Chondrocyte (in vitro differentiated cells): ENCODE results near the gene SPEM1. TPM values are rescaled to one million over a fixed set of nuclear protein-coding genes. Genes with fewer than 3 reads are reported as not detected.

Experiments used
- DNase-seq: peaks from one replicate; pipeline ENCODE4 v3.0.0; 2021; ENCODE audit warnings: mixed read lengths, low spot score
- H3K27ac Mint-ChIP-seq: one replicate; pipeline ENCODE4 v1.8.0; 2021; ENCODE audit warnings: mild to moderate bottlenecking, moderate library complexity, mixed read lengths; ENCODE audit not compliant: unreplicated experiment
- H3K27me3 Mint-ChIP-seq: 2 replicates; pipeline ENCODE4 v1.8.0; 2021; ENCODE audit warnings: low read depth, mixed read lengths
- H3K36me3 Mint-ChIP-seq: 2 replicates; pipeline ENCODE4 v1.8.0; 2021; ENCODE audit warnings: low read depth, mixed read lengths
- H3K4me1 Mint-ChIP-seq: 2 replicates; pipeline ENCODE4 v1.8.0; 2021; ENCODE audit warnings: low read depth, mild to moderate bottlenecking, mixed read lengths
- H3K4me3 Mint-ChIP-seq: one replicate; pipeline ENCODE4 v1.8.0; 2021; ENCODE audit warnings: mild to moderate bottlenecking, moderate library complexity, mixed read lengths; ENCODE audit not compliant: unreplicated experiment
- H3K9me3 Mint-ChIP-seq: 2 replicates; pipeline ENCODE4 v1.8.0; 2021; ENCODE audit warnings: low read depth, mixed read lengths
- long read RNA-seq: library from polyadenylated mRNA; stranded (forward); transcript quantifications from one replicate; pipeline ENCODE4 v2.0.0, GENCODE V29; 2021
- total RNA-seq: library from RNA; stranded (reverse); gene quantifications from 3 replicates; pipeline ENCODE4 v1.2.1, GENCODE V29; 2021
- TF ChIP-seq, protein P1 (sequence below): fragments of 200-600 bp; sonication (generic); IDR thresholded peaks from 2 replicates; pipeline ENCODE4 v1.5.0; 2021; ENCODE audit warnings: antibody characterized with exemption, mild to moderate bottlenecking, moderate library complexity

Gene SPEM1, protein sequence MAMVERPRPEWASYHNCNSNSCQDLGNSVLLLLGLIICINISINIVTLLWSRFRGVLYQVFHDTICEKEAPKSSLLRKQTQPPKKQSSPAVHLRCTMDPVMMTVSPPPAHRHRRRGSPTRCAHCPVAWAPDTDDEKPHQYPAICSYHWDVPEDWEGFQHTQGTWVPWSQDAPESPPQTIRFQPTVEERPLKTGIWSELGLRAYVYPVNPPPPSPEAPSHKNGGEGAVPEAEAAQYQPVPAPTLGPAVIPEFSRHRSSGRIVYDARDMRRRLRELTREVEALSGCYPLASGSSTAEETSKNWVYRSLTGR
- not detected in 3 replicates for total RNA-seq
- long read RNA-seq = 0 reads

DNA sequence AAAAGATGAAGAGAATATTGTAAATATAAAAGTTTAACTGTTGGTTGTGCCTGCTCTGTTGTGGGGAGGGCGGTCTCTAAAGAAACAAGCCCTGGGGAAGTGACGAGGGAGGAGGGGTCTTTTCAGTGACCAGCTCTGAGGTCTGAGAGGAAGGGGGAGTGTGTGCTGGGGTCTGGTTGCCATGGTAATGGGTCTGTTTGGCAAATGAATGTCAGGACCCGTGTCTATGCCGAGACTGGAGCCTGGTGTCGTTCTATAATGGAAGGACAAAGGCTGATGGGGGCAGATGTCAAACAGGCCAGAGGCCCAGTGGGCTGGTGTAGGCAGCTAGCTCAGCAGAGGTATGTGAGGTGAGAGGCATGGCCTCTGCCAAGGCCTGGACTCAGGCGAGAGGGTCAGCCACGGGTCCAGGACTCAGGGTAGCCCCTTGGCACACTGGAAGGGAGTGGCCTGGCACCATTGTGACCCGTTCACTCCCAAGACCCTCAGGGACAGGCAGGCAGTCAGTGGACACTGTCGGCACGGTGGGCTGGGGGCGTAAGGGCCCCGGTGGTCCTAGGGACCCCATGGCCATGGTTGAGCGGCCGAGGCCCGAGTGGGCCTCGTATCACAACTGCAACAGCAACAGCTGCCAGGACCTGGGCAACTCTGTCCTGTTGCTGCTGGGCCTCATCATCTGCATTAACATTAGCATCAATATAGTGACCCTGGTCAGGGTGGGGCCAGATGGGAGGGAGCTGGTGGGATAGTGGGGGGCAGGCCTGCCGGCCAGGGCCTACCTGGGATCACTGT, at the start of gene SPEM1:
Gene SPEM1 (plus strand): TSS at position 506 of the 792 bp plus-strand sequence. CDS start 61 bp downstream, at position 567.
- H3K4me3 Mint-ChIP-seq = no peak within 1 kb of the TSS

DNA sequence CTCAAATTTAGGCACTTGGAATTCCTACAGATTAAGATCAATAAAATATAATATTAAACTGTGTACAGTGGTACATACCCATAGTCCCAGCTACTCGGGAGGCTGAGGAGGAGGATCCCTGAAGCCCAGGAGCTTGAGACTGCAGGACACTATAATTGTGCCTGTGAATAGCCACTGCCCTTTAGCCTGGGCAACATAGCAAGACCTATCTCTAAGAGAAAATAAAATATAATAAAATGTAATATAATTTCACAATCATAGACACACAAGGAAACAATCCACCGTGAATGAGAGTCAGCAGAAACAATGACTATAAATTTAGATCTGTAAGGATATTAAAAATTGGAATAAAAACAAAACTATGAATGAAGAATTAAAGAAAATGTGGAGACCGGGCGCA, 49.3 kb upstream of the SPEM1 start:
- no peak overlapping the region for H3K27ac Mint-ChIP-seq
- no peaks in the 10 kb centered on the region for H3K4me1 Mint-ChIP-seq
- peaks cover 10% of the 10 kb centered on the region for H3K27me3 Mint-ChIP-seq
- no peak for DNase-seq
- H3K4me3 Mint-ChIP-seq = no peak overlapping the region
- H3K36me3 Mint-ChIP-seq = peaks cover 2% of the 10 kb centered on the region
- H3K9me3 Mint-ChIP-seq = no peaks in the 10 kb centered on the region
- TF ChIP-seq, protein P1, sequence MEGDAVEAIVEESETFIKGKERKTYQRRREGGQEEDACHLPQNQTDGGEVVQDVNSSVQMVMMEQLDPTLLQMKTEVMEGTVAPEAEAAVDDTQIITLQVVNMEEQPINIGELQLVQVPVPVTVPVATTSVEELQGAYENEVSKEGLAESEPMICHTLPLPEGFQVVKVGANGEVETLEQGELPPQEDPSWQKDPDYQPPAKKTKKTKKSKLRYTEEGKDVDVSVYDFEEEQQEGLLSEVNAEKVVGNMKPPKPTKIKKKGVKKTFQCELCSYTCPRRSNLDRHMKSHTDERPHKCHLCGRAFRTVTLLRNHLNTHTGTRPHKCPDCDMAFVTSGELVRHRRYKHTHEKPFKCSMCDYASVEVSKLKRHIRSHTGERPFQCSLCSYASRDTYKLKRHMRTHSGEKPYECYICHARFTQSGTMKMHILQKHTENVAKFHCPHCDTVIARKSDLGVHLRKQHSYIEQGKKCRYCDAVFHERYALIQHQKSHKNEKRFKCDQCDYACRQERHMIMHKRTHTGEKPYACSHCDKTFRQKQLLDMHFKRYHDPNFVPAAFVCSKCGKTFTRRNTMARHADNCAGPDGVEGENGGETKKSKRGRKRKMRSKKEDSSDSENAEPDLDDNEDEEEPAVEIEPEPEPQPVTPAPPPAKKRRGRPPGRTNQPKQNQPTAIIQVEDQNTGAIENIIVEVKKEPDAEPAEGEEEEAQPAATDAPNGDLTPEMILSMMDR = no peak

More for the DNA sequence above, at the start of gene SPEM1:
- TF ChIP-seq, protein P1 = no peak
- Mint-ChIP-seq H3K36me3 (peaks cover 12% of the 10 kb centered on the region), H3K4me1 (no peaks in the 10 kb centered on the region), H3K27ac (no peak within 1 kb of the TSS), H3K9me3 (no peaks in the 10 kb centered on the region), H3K27me3 (no peaks in the 10 kb centered on the region)
- no peak for DNase-seq

DNA sequence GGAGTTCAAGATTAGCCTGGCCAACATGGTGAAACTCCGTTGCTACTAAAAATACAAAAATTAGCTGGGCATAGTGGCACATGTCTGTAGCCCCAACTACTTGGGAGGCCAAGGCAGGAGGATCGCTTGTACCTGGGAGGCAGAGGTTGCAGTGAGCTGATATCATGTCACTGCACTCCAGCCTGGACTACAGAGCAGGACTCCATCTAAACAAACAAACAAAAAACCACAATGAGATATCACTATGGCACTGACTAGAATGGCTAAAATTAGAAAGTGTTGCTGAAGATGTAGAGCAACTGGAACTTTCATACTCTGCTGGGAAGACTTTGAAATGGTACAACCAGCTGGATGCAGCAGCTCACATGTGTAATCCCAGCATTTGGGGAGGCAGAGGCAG, 45.8 kb upstream of the SPEM1 start:
- no peak overlapping the region for H3K4me3 Mint-ChIP-seq
- H3K36me3 Mint-ChIP-seq = peaks cover 3% of the 10 kb centered on the region
- peaks cover 14% of the 10 kb centered on the region for H3K27me3 Mint-ChIP-seq
- DNase-seq = no peak
- H3K4me1 Mint-ChIP-seq = no peaks in the 10 kb centered on the region
- H3K27ac Mint-ChIP-seq = no peak overlapping the region
- TF ChIP-seq, protein P1 = no peak
- H3K9me3 Mint-ChIP-seq = peaks cover 4% of the 10 kb centered on the region

DNA sequence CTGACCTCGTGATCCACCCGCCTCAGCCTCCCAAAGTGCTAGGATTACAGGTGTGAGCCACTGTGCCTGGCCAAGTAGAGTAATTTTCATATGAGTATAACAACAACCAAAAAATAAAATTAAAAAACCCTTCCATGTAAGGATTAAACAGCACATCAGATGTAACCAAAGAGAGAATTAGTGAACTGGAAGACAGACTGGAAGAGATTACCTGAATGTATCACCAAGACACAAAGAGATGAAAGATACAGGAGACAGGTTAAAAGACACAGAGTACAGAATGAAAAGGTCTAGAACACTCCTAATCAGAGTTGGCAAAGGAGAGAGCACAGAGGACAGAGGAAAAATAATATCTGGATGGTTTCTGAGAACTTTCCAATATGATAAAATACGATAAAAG, 41.0 kb upstream of the SPEM1 start:
- no peak overlapping the region for H3K27ac Mint-ChIP-seq
- H3K4me3 Mint-ChIP-seq = no peak overlapping the region
- peaks cover 6% of the 10 kb centered on the region for H3K9me3 Mint-ChIP-seq
- TF ChIP-seq, protein P1 = no peak
- peaks cover 10% of the 10 kb centered on the region for H3K4me1 Mint-ChIP-seq
- DNase-seq = no peak
- peaks cover 3% of the 10 kb centered on the region for H3K36me3 Mint-ChIP-seq
- H3K27me3 Mint-ChIP-seq = peaks cover 33% of the 10 kb centered on the region

DNA sequence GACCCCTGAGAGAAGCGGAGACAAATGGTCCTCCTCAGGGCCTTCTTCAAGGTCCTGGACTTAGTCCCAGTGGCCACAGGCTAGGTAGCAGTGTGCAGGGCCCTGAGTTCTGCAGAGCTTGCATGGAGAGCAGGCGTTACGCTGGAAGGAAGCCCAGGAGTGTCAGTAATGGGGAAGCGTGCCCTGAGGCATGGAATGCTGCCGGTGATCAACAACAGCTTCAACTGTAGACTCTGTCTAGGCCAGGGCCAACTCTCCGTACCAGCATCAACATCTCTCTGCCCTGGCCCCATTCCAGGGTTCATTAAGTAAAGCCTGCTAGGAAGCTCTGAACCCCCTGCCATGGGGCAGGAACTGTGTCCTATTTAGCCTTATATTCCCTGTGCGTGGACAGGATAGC, 39.8 kb upstream of the SPEM1 start:
- peaks cover 33% of the 10 kb centered on the region for H3K27me3 Mint-ChIP-seq
- H3K36me3 Mint-ChIP-seq = peaks cover 3% of the 10 kb centered on the region
- TF ChIP-seq, protein P1 = no peak
- peaks cover 17% of the 10 kb centered on the region for H3K4me1 Mint-ChIP-seq
- H3K9me3 Mint-ChIP-seq = peaks cover 6% of the 10 kb centered on the region
- no peak for DNase-seq
- no peak overlapping the region for H3K27ac Mint-ChIP-seq
- peak overlapping the region; percentile 66 for H3K4me3 Mint-ChIP-seq
